ENCODE results near the gene PDE4B.
A peak's percentile ranks its signal among the peaks of the same experiment; 100 is the strongest.

PDE4B gene

DNA sequence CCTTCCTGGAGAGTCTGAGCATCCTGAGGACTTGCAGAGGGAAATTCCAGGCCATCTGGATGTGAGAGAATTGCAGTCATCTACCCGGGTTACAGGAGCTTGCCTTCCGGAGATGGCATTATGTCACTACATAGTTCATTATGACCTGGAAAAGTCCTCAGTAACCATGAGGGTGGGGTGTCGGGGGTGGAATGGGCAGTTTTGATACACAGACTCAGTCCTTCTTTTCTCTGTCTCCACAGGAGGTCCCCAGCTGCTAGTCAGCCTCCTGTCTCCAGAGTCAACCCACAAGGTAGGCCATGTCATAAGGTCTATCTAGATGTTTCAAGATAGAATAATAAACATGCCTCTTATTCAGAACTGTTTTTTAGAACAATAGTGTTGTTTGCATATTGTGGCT is 473.1 kb downstream of the PDE4B start:
- H3F3A ChIP-seq (ENCODE audit: insufficient read depth, low read length): no peaks in the 10 kb centered on the region
- H3K36me3 ChIP-seq (ENCODE audit: insufficient read depth, low read length): no peaks in the 10 kb centered on the region
- no peak overlapping the region for H3K4me2 ChIP-seq (ENCODE audit: low read length)
- TF ChIP-seq, protein P1, sequence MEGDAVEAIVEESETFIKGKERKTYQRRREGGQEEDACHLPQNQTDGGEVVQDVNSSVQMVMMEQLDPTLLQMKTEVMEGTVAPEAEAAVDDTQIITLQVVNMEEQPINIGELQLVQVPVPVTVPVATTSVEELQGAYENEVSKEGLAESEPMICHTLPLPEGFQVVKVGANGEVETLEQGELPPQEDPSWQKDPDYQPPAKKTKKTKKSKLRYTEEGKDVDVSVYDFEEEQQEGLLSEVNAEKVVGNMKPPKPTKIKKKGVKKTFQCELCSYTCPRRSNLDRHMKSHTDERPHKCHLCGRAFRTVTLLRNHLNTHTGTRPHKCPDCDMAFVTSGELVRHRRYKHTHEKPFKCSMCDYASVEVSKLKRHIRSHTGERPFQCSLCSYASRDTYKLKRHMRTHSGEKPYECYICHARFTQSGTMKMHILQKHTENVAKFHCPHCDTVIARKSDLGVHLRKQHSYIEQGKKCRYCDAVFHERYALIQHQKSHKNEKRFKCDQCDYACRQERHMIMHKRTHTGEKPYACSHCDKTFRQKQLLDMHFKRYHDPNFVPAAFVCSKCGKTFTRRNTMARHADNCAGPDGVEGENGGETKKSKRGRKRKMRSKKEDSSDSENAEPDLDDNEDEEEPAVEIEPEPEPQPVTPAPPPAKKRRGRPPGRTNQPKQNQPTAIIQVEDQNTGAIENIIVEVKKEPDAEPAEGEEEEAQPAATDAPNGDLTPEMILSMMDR (IDR thresholded peaks at IDR 0.05; ENCODE audit: low read length): peak; percentile 21; the same call in 1 of the 2 replicates
- TF ChIP-seq EZH2 (IDR thresholded peaks at IDR 0.05; ENCODE audit: borderline replicate concordance, low read length): no peak
- no peak overlapping the region for H3K27ac ChIP-seq (ENCODE audit: low read depth, low read length, poor library complexity, severe bottlenecking)
- no peaks in the 10 kb centered on the region for H3K9me2 ChIP-seq (ENCODE audit: low read depth, low read length)
- no peaks in the 10 kb centered on the region for H4K20me1 ChIP-seq (ENCODE audit: insufficient read depth, low read length)
- H3K27me3 ChIP-seq (ENCODE audit: insufficient read depth, low read length): no peaks in the 10 kb centered on the region
- no peak overlapping the region for H3K4me3 ChIP-seq (ENCODE audit: low read depth, low read length, poor library complexity, severe bottlenecking)
- H3K4me1 ChIP-seq (ENCODE audit: insufficient read depth, low read length, severe bottlenecking): peaks cover 14% of the 10 kb centered on the region
- H3K9me3 ChIP-seq (ENCODE audit: low read length): no peaks in the 10 kb centered on the region
- H2AFZ ChIP-seq (ENCODE audit: low read length): no peak overlapping the region
- H3K79me2 ChIP-seq (ENCODE audit: insufficient read depth, low read length): no peaks in the 10 kb centered on the region
- H3K9ac ChIP-seq (ENCODE audit: low read length): no peak overlapping the region

DNA sequence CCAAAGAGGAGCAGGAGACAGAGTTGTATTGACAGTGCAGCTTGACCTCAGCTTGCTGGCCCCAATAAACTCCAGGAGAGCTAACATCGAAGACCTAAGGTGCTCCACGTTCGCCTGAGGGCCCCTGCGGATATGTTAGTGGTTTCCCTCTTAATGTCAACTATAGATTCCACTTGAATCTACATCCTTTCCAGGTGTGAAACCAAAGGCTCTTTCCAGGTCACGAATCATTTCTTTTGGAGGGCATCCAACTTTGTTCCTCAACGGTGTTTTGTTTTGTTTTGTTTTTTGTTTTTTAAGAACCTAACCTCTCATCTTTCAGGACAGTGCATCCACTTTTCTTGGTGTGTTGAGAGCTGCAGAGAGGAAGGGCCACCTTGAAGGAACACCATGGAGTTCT is 473.7 kb downstream of the PDE4B start:
- Histone ChIP-seq H3K4me3 (ENCODE audit: low read depth, low read length, poor library complexity, severe bottlenecking) (no peak overlapping the region), H3K79me2 (ENCODE audit: insufficient read depth, low read length) (no peaks in the 10 kb centered on the region), H3K4me1 (ENCODE audit: insufficient read depth, low read length, severe bottlenecking) (peaks cover 19% of the 10 kb centered on the region), H3K9me3 (ENCODE audit: low read length) (no peaks in the 10 kb centered on the region), H3F3A (ENCODE audit: insufficient read depth, low read length) (no peaks in the 10 kb centered on the region), H3K4me2 (ENCODE audit: low read length) (no peak overlapping the region), H3K27ac (ENCODE audit: low read depth, low read length, poor library complexity, severe bottlenecking) (no peak overlapping the region), H3K27me3 (ENCODE audit: insufficient read depth, low read length) (no peaks in the 10 kb centered on the region), H3K9me2 (ENCODE audit: low read depth, low read length) (no peaks in the 10 kb centered on the region), H4K20me1 (ENCODE audit: insufficient read depth, low read length) (no peaks in the 10 kb centered on the region), H3K36me3 (ENCODE audit: insufficient read depth, low read length) (no peaks in the 10 kb centered on the region), H2AFZ (ENCODE audit: low read length) (no peak overlapping the region), H3K9ac (ENCODE audit: low read length) (no peak overlapping the region)
- TF ChIP-seq EZH2 (IDR thresholded peaks at IDR 0.05; ENCODE audit: borderline replicate concordance, low read length): no peak
- TF ChIP-seq, protein P1 (IDR thresholded peaks at IDR 0.05; ENCODE audit: low read length): no peak

DNA sequence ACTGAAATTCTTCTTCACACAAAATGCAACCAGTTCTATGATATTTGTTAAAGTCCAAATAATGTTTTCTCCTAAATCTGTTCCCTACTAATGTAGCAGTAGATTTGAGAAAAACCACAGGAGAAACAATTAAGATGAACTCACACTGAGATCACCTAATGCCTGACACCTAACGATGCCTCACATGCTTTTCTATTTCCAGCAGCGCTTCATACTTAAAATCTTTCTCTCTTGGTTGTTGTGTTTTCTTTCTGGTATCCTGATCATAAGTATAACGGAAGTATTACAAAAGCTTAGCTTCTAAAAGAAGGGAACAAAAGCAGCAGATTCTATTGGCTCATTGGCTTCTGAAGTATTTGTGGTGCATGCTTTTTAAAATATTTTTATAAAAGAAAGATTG is 474.1 kb downstream of the PDE4B start:
- Histone ChIP-seq H2AFZ (ENCODE audit: low read length) (no peak overlapping the region), H3K4me3 (ENCODE audit: low read depth, low read length, poor library complexity, severe bottlenecking) (no peak overlapping the region), H3K27ac (ENCODE audit: low read depth, low read length, poor library complexity, severe bottlenecking) (no peak overlapping the region), H3K9me2 (ENCODE audit: low read depth, low read length) (no peaks in the 10 kb centered on the region), H3K36me3 (ENCODE audit: insufficient read depth, low read length) (no peaks in the 10 kb centered on the region), H3K4me1 (ENCODE audit: insufficient read depth, low read length, severe bottlenecking) (peaks cover 23% of the 10 kb centered on the region), H3K9ac (ENCODE audit: low read length) (no peak overlapping the region), H3K9me3 (ENCODE audit: low read length) (no peaks in the 10 kb centered on the region), H3K79me2 (ENCODE audit: insufficient read depth, low read length) (no peaks in the 10 kb centered on the region), H3F3A (ENCODE audit: insufficient read depth, low read length) (no peaks in the 10 kb centered on the region), H3K4me2 (ENCODE audit: low read length) (no peak overlapping the region), H3K27me3 (ENCODE audit: insufficient read depth, low read length) (no peaks in the 10 kb centered on the region), H4K20me1 (ENCODE audit: insufficient read depth, low read length) (no peaks in the 10 kb centered on the region)
- TF ChIP-seq EZH2 (IDR thresholded peaks at IDR 0.05; ENCODE audit: borderline replicate concordance, low read length): no peak

GRCh38 chr1:66267201-66267940 is 474.7 kb downstream of the PDE4B start:
- H3K4me1 ChIP-seq (ENCODE audit: insufficient read depth, low read length, severe bottlenecking): peaks cover 29% of the 10 kb centered on the region
- no peak overlapping the region for H2AFZ ChIP-seq (ENCODE audit: low read length)
- no peak overlapping the region for H3K4me3 ChIP-seq (ENCODE audit: low read depth, low read length, poor library complexity, severe bottlenecking)
- no peaks in the 10 kb centered on the region for H4K20me1 ChIP-seq (ENCODE audit: insufficient read depth, low read length)
- no peak overlapping the region for H3K27ac ChIP-seq (ENCODE audit: low read depth, low read length, poor library complexity, severe bottlenecking)
- no peaks in the 10 kb centered on the region for H3K79me2 ChIP-seq (ENCODE audit: insufficient read depth, low read length)
- H3F3A ChIP-seq (ENCODE audit: insufficient read depth, low read length): no peaks in the 10 kb centered on the region
- no peaks in the 10 kb centered on the region for H3K27me3 ChIP-seq (ENCODE audit: insufficient read depth, low read length)
- H3K4me2 ChIP-seq (ENCODE audit: low read length): no peak overlapping the region
- H3K9ac ChIP-seq (ENCODE audit: low read length): no peak overlapping the region
- H3K9me2 ChIP-seq (ENCODE audit: low read depth, low read length): no peaks in the 10 kb centered on the region
- no peak for TF ChIP-seq EZH2 (IDR thresholded peaks at IDR 0.05; ENCODE audit: borderline replicate concordance, low read length)
- TF ChIP-seq, protein P1 (IDR thresholded peaks at IDR 0.05; ENCODE audit: low read length): no peak
- no peaks in the 10 kb centered on the region for H3K36me3 ChIP-seq (ENCODE audit: insufficient read depth, low read length)
- no peaks in the 10 kb centered on the region for H3K9me3 ChIP-seq (ENCODE audit: low read length)
